ENCODE data around the gene HOGA1. TPM values are rescaled to one million over a fixed set of nuclear protein-coding genes. Genes with fewer than 3 reads are reported as not detected.
"Not testable (repeated sequence)": the region's sequence is repeated elsewhere in the genome, so short reads cannot be mapped to it uniquely, and the experiment has no call there.

Gene HOGA1
- total RNA-seq, 1 donor, result 1.4 TPM

- DNase-seq (ENCODE audit: insufficient read length, low spot score, missing footprints), result peak; percentile 56
- H3K27ac ChIP-seq (ENCODE audit: low read depth, low read length), result no peak overlapping the region
- H3K79me2 ChIP-seq (ENCODE audit: insufficient read depth, low read length), result peaks cover 44% of the 10 kb centered on the region
- no peaks in the 10 kb centered on the region for H3K9me3 ChIP-seq (ENCODE audit: low read depth, low read length)
- TF ChIP-seq, protein P1, sequence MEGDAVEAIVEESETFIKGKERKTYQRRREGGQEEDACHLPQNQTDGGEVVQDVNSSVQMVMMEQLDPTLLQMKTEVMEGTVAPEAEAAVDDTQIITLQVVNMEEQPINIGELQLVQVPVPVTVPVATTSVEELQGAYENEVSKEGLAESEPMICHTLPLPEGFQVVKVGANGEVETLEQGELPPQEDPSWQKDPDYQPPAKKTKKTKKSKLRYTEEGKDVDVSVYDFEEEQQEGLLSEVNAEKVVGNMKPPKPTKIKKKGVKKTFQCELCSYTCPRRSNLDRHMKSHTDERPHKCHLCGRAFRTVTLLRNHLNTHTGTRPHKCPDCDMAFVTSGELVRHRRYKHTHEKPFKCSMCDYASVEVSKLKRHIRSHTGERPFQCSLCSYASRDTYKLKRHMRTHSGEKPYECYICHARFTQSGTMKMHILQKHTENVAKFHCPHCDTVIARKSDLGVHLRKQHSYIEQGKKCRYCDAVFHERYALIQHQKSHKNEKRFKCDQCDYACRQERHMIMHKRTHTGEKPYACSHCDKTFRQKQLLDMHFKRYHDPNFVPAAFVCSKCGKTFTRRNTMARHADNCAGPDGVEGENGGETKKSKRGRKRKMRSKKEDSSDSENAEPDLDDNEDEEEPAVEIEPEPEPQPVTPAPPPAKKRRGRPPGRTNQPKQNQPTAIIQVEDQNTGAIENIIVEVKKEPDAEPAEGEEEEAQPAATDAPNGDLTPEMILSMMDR (IDR thresholded peaks at IDR 0.05; ENCODE audit: extremely low read depth, low read depth, low read length), result no peak
- no peak overlapping the region for H3K4me3 ChIP-seq (ENCODE audit: insufficient read depth, low read length)
- H3K4me2 ChIP-seq (ENCODE audit: insufficient read depth, low read length), result no peak overlapping the region
- peaks cover 3% of the 10 kb centered on the region for H4K20me1 ChIP-seq (ENCODE audit: insufficient read depth, low read length)
- H3K36me3 ChIP-seq (ENCODE audit: insufficient read depth, low read length), result no peaks in the 10 kb centered on the region
- H3K27me3 ChIP-seq (ENCODE audit: insufficient read depth, low read length), result no peaks in the 10 kb centered on the region
- H3K4me1 ChIP-seq (ENCODE audit: insufficient read depth, low read length), result peaks cover 3% of the 10 kb centered on the region
- H2AFZ ChIP-seq (ENCODE audit: low read length), result no peak overlapping the region
Observed at GRCh38 chr10:97550336-97551149, 33.6 kb upstream of the HOGA1 start.

GRCh38 chr10:97551271-97551670, 32.9 kb upstream of the HOGA1 start:
- peaks cover 38% of the 10 kb centered on the region for H3K79me2 ChIP-seq (ENCODE audit: insufficient read depth, low read length)
- no peak overlapping the region for H3K27ac ChIP-seq (ENCODE audit: low read depth, low read length)
- peaks cover 3% of the 10 kb centered on the region for H4K20me1 ChIP-seq (ENCODE audit: insufficient read depth, low read length)
- TF ChIP-seq, protein P1 (IDR thresholded peaks at IDR 0.05; ENCODE audit: extremely low read depth, low read depth, low read length), result no peak
- no peak overlapping the region for H2AFZ ChIP-seq (ENCODE audit: low read length)
- no peak overlapping the region for H3K4me2 ChIP-seq (ENCODE audit: insufficient read depth, low read length)
- H3K36me3 ChIP-seq (ENCODE audit: insufficient read depth, low read length), result no peaks in the 10 kb centered on the region
- H3K4me3 ChIP-seq (ENCODE audit: insufficient read depth, low read length), result no peak overlapping the region
- no peaks in the 10 kb centered on the region for H3K27me3 ChIP-seq (ENCODE audit: insufficient read depth, low read length)
- no peak for DNase-seq (ENCODE audit: insufficient read length, low spot score, missing footprints)
- H3K4me1 ChIP-seq (ENCODE audit: insufficient read depth, low read length), result peaks cover 3% of the 10 kb centered on the region
- no peaks in the 10 kb centered on the region for H3K9me3 ChIP-seq (ENCODE audit: low read depth, low read length)

GRCh38 chr10:97553575-97554031, 30.6 kb upstream of the HOGA1 start:
- no peaks in the 10 kb centered on the region for H4K20me1 ChIP-seq (ENCODE audit: insufficient read depth, low read length)
- TF ChIP-seq, protein P1 (IDR thresholded peaks at IDR 0.05; ENCODE audit: extremely low read depth, low read depth, low read length), result peak; percentile 92

GRCh38 chr10:97554336-97554735, 29.9 kb upstream of the HOGA1 start:
- peaks cover 26% of the 10 kb centered on the region for H3K79me2 ChIP-seq (ENCODE audit: insufficient read depth, low read length)
- H3K4me2 ChIP-seq (ENCODE audit: insufficient read depth, low read length); H3K4me1 ChIP-seq (ENCODE audit: insufficient read depth, low read length); DNase-seq (ENCODE audit: insufficient read length, low spot score, missing footprints); H4K20me1 ChIP-seq (ENCODE audit: insufficient read depth, low read length); H3K27ac ChIP-seq (ENCODE audit: low read depth, low read length); H3K4me3 ChIP-seq (ENCODE audit: insufficient read depth, low read length); H3K36me3 ChIP-seq (ENCODE audit: insufficient read depth, low read length); H3K9me3 ChIP-seq (ENCODE audit: low read depth, low read length); H3K27me3 ChIP-seq (ENCODE audit: insufficient read depth, low read length); H2AFZ ChIP-seq (ENCODE audit: low read length): not testable (repeated sequence)

More at GRCh38 chr10:97553575-97554031, 30.6 kb upstream of the HOGA1 start:
- Histone ChIP-seq H3K4me2 (ENCODE audit: insufficient read depth, low read length) (no peak overlapping the region), H3K9me3 (ENCODE audit: low read depth, low read length) (no peaks in the 10 kb centered on the region), H3K4me3 (ENCODE audit: insufficient read depth, low read length) (no peak overlapping the region), H3K27me3 (ENCODE audit: insufficient read depth, low read length) (no peaks in the 10 kb centered on the region), H3K4me1 (ENCODE audit: insufficient read depth, low read length) (no peaks in the 10 kb centered on the region), H3K79me2 (ENCODE audit: insufficient read depth, low read length) (peaks cover 27% of the 10 kb centered on the region), H2AFZ (ENCODE audit: low read length) (no peak overlapping the region), H3K36me3 (ENCODE audit: insufficient read depth, low read length) (no peaks in the 10 kb centered on the region), H3K27ac (ENCODE audit: low read depth, low read length) (no peak overlapping the region)
- DNase-seq (ENCODE audit: insufficient read length, low spot score, missing footprints), result peak; percentile 85

GRCh38 chr10:97555541-97555940, 28.6 kb upstream of the HOGA1 start:
- not testable (repeated sequence) for H3K9me3 ChIP-seq (ENCODE audit: low read depth, low read length); H4K20me1 ChIP-seq (ENCODE audit: insufficient read depth, low read length); DNase-seq (ENCODE audit: insufficient read length, low spot score, missing footprints); H3K4me3 ChIP-seq (ENCODE audit: insufficient read depth, low read length); H3K36me3 ChIP-seq (ENCODE audit: insufficient read depth, low read length); H3K27me3 ChIP-seq (ENCODE audit: insufficient read depth, low read length); H3K27ac ChIP-seq (ENCODE audit: low read depth, low read length); H3K4me2 ChIP-seq (ENCODE audit: insufficient read depth, low read length); H3K4me1 ChIP-seq (ENCODE audit: insufficient read depth, low read length); H2AFZ ChIP-seq (ENCODE audit: low read length)
- peaks cover 24% of the 10 kb centered on the region for H3K79me2 ChIP-seq (ENCODE audit: insufficient read depth, low read length)

- DNase-seq (ENCODE audit: insufficient read length, low spot score, missing footprints), result peak; percentile 93
- H2AFZ ChIP-seq (ENCODE audit: low read length), result peak overlapping the region; percentile 93
Observed at GRCh38 chr10:97560731-97561381, 23.3 kb upstream of the HOGA1 start.

More at GRCh38 chr10:97560731-97561381, 23.3 kb upstream of the HOGA1 start:
- not testable (repeated sequence) for H3K27me3 ChIP-seq (ENCODE audit: insufficient read depth, low read length); H3K4me1 ChIP-seq (ENCODE audit: insufficient read depth, low read length); H3K36me3 ChIP-seq (ENCODE audit: insufficient read depth, low read length); H4K20me1 ChIP-seq (ENCODE audit: insufficient read depth, low read length); H3K9me3 ChIP-seq (ENCODE audit: low read depth, low read length)
- peak overlapping the region; percentile 84 for H3K27ac ChIP-seq (ENCODE audit: low read depth, low read length)
- peak overlapping the region; percentile 85 for H3K4me2 ChIP-seq (ENCODE audit: insufficient read depth, low read length)
- H3K79me2 ChIP-seq (ENCODE audit: insufficient read depth, low read length), result peaks cover 10% of the 10 kb centered on the region
- H3K4me3 ChIP-seq (ENCODE audit: insufficient read depth, low read length), result peak overlapping the region; percentile 72

Measured in osteoblast (primary cell).